Stimulated activated CD4-positive, alpha-beta T cell treated with anti-CD3 and anti-CD28 coated beads, Interleukin-4, amount 100 ng/mL, for 48 hours (primary cell): ENCODE data around the gene CYP27A1.
"Not testable (repeated sequence)": the region's sequence is repeated elsewhere in the genome, so short reads cannot be mapped to it uniquely, and the experiment has no call there.

Experiments
- DNase-seq, 2 donors: peaks; one replicate each; pipeline ENCODE4 v3.0.0-alpha.2; 2020; ENCODE audit warnings: low read depth in 2 of 2

The CYP27A1 gene

GRCh38 chr2:218781691-218782527 lies at the start of gene CYP27A1:
CYP27A1 (plus strand) TSS chr2:218782147; CDS start chr2:218782183, 36 bp downstream.
- DNase-seq, result no peak

- DNase-seq, result no peak
Measured at GRCh38 chr2:218732761-218733158, 49.2 kb upstream of the CYP27A1 start.

GRCh38 chr2:218733171-218734021 lies 48.6 kb upstream of the CYP27A1 start:
- DNase-seq, result peak in 1 of 2 donors; percentile 10

- DNase-seq, result no peak
Measured at GRCh38 chr2:218734190-218734975, 47.6 kb upstream of the CYP27A1 start.

GRCh38 chr2:218736531-218736930 lies 45.4 kb upstream of the CYP27A1 start:
- no peak for DNase-seq

- DNase-seq, result no peak
Measured at GRCh38 chr2:218743068-218743467, 38.9 kb upstream of the CYP27A1 start.

GRCh38 chr2:218744615-218745014 lies 37.3 kb upstream of the CYP27A1 start:
- no peak for DNase-seq

GRCh38 chr2:218745160-218745558 lies 36.8 kb upstream of the CYP27A1 start:
- DNase-seq, result no peak

GRCh38 chr2:218745559-218746469 lies 36.1 kb upstream of the CYP27A1 start:
- no peak for DNase-seq

GRCh38 chr2:218746470-218746795 lies 35.5 kb upstream of the CYP27A1 start:
- DNase-seq, result no peak

- DNase-seq, result no peak
Measured at GRCh38 chr2:218746960-218747359, 35.0 kb upstream of the CYP27A1 start.

- DNase-seq, result no peak
Measured at GRCh38 chr2:218748741-218749441, 33.1 kb upstream of the CYP27A1 start.

GRCh38 chr2:218754201-218754600 lies 27.7 kb upstream of the CYP27A1 start:
- DNase-seq, result no peak

- DNase-seq, result no peak
Measured at GRCh38 chr2:218754781-218755180, 27.2 kb upstream of the CYP27A1 start.

- DNase-seq, result no peak
Measured at GRCh38 chr2:218755198-218755566, 26.8 kb upstream of the CYP27A1 start.

GRCh38 chr2:218755567-218756404 lies 26.2 kb upstream of the CYP27A1 start:
- no peak for DNase-seq

- no peak for DNase-seq
Measured at GRCh38 chr2:218756599-218757377, 25.2 kb upstream of the CYP27A1 start.

- DNase-seq, result no peak
Measured at GRCh38 chr2:218761795-218762194, 20.2 kb upstream of the CYP27A1 start.

GRCh38 chr2:218772759-218773158 lies 9.2 kb upstream of the CYP27A1 start:
- DNase-seq, result not testable (repeated sequence)
